ENCODE measurements around the gene HECW1.
A peak's percentile ranks its signal among the peaks of the same experiment; 100 is the strongest.
"Not testable (repeated sequence)": the region's sequence is repeated elsewhere in the genome, so short reads cannot be mapped to it uniquely, and the experiment has no call there.

Gene HECW1

DNA sequence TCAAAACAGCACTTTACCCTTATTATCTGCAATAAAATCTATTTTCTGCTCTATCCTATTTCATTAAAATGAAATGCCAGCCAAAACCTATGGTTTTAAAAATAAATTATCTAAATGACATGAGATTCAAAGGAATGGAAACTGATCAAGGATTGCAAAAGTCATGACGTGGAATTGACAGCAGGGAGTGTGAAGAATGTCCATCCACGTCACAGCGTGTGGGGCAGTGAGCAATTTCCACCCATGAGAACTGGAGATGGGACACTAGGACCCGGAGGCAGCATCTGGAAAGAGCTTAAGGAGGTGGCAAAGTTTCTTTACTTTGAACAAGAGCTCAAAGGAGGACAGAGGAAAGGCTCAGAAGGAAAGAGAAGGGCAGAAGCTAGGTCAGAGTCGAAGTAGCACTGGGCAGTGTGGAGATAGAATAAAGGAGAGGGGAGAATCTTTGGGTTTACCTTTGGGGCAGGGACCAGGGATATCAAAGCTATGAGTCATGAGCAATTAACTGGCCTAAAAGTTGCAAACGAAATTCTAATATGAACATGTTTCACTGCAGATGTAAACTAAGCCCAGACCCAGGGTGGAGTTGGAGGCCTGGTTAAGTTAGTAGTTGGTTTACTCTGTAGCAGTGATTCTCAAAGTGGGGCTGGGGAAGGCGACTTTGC lies 445.5 kb downstream of the HECW1 start:
- no peak for DNase-seq

DNA sequence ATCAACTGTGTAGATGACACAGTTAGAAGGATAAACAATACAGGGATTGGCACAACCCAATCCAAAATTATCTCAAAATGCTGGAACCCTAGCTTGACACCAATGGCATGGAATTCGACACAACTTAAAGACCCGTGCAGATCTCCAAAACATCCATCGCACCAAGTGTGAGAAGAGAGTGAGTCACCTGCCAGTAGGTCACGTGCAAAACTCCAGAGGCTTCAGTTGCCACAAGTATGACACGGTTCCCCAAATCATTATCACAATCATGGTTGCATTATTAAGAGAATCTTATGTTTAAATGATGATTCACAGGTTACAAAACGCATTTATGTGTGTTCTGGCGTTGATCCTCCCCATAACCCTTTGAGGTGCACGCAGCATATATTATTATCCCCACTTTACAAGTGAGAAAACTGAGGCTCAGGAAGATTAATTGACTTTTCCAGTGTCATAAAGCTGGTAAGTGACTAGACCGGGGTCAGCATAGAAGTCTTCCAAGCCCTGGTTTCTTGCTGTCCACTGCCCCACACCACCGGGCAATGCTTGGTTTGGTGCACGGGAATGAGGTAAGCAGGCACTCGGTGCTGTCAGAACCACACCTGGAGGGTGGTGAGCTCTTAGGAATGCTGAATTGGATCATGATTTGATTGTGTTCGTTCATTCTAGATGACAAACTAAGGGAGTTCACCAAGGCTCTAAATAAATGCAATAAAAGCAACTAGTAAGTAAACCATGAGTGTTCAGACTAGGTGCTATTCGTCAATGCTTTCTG lies 446.9 kb downstream of the HECW1 start:
- no peak for DNase-seq

GRCh38 chr7:43559946-43560335 lies 447.5 kb downstream of the HECW1 start:
- no peak for DNase-seq

GRCh38 chr7:43560742-43561330 lies 448.4 kb downstream of the HECW1 start:
- no peak for DNase-seq

- DNase-seq: no peak
Observed at GRCh38 chr7:43562383-43562782, 449.9 kb downstream of the HECW1 start.

DNA sequence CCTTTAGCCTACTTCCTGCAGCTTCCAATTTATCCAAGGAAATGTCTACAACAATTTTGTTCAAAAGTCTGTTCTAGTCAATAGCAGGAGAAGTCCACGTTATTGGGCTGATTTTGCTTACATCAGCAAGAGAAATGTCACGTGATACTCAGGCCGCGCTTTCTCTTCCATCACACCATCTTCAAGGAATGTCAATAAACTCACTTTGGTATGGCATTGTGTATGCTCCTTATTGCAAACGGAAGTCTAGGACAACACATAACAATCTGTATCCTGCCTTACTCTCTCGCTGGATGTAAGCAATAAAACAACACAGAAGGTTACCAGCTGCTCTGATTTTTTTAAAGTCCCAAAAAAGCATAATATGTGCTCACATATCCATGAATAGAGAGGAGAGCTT lies 453.3 kb downstream of the HECW1 start:
- DNase-seq: no peak

- peak; percentile 68 for DNase-seq
Observed at GRCh38 chr7:43568529-43568928, 456.1 kb downstream of the HECW1 start.

DNA sequence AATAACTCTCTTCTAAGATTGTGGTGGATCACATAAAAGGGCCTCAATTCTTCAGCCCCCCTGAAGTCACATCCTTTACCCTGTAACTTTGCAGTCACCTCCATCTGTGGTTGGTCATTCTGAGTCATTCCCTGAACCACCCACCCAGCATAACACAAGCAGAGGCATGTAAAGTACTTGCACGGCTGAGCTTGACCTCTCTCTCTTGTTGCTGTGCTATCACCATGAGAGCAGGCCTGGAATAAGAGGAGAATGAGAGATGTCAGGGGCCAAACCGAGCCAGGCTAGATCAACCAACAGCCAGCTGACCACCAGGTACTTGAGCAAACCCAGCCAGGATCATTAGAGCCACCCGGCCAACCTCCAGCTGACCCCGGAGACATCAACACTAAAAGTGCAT lies 457.0 kb downstream of the HECW1 start:
- DNase-seq: peak; percentile 37

GRCh38 chr7:43570688-43571365 lies 458.4 kb downstream of the HECW1 start:
- DNase-seq: no peak

- peak; percentile 54 for DNase-seq
Observed at GRCh38 chr7:43572516-43573049, 460.1 kb downstream of the HECW1 start.

DNA sequence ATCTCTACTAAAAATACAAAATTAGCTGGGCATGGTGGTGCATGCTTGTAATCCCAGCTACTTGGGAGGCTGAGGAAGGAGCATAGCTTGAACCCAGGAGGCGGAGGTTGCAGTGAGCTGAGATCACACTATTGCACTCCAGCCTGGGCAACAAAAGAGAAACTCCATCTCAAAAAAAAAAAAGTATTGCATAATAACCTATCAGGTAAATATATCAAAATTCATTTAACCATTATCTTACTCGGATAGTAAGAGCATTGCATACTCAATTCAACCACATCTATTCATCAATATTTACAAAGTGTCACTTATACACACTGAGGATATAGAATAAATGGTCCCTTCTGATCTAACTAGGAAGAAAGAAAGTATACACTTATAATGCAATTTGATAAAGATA lies 461.4 kb downstream of the HECW1 start:
- DNase-seq: not testable (repeated sequence)

DNA sequence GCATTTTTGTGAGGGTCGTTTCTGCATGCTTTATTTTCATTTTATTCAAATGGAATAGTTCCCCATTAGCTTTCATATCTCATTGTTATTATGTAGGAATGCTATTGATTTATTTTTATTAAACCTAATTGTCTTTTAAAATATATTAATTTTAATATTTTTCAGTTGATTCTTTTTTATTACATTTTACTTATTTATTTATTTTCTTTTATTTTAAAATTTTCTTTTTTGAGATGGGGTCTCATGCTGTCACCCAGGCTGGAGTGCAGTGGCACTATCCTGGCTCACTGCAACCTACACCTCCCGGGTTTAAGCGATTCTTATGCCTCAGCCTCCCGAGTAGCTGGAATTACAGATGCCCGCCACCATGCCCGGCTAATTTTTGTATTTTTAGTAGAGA lies 463.1 kb downstream of the HECW1 start:
- no peak for DNase-seq

DNA sequence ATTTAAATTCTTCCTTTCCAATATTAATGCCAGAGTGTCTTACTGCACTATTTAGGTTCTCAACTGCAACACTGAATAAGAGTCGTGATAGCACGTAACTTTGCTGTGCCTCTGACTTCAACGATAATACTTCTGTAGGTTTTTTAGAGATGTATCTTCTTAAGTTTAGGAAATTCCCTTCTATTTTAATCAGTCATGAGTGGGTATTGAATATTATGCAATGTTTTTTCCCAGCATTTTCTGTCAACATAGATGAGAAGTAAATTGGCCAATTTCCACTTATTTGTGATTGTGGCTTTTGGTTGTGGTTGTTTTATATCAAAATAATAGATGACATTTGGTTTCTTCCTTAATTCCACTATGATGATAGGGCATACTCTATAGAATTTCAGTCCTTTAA lies 463.8 kb downstream of the HECW1 start:
- no peak for DNase-seq

- DNase-seq: no peak
Observed at GRCh38 chr7:43577485-43577951, 465.1 kb downstream of the HECW1 start.

GRCh38 chr7:43582503-43583423 lies 470.3 kb downstream of the HECW1 start, which contains the start of gene STK17A:
TSS of gene STK17A (plus strand) at chr7:43583108. CDS start at chr7:43583244, 136 bp downstream.
- DNase-seq: peak; percentile 91

DNA sequence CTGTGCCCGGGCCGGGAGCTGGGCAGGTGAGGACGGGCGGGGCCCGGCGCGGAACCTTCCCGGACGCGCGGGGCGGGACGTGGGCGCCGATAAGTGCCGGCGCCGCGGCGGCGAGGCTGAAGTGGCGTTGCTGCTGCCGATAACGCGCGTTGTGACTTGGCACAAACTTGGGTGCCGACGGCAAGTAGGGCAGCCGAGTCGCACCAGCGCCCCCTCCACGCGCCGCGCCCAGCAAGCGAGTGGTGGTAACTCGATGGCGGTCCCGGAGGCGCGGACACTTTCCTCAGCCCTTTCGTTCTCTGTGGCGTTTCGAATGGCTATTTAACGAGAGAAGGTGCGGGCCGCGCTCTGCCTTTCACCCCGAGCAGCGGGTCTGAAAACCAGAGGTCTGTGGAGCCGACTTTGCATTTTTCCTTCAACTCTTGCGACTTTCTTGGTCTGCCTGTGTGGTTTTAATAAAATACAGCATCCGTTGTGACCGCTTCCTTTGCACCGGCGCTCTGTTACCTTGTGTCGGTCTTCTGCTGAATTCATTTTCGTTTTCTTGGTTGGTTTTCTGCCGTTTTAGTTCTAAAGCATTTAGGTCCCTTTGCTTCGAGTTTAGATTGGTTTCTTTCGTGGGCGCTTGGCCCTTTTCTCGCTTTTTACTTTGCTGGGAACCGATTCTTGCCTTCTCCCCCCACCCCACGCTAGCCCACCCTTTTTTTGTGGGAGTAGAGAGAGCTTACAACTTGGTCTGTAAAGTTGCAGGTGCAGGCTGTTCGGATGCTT lies 471.2 kb downstream of the HECW1 start:
- DNase-seq: no peak

GRCh38 chr7:43584195-43584586 lies 471.7 kb downstream of the HECW1 start:
- DNase-seq: no peak

DNA sequence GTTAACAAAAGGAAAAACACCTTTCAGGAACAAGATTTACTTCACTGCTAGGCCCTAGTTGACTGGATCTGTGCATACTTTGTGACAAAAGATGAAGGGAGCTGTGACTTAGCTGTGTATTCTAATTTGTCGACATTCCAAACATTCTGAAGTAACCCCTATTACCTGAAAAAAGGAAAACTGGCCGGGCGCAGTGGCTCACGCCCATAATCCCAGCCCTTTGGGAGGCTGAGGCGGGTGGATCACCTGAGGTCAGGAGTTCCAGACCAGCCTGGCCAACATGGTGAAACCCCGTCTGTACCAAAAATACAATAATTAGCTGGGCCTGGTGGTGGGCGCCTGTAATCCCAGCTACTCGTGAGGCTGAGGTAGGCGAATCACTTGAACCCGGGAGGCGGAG lies 472.3 kb downstream of the HECW1 start:
- not testable (repeated sequence) for DNase-seq

GRCh38 chr7:43585562-43585961 lies 473.1 kb downstream of the HECW1 start:
- DNase-seq: no peak

DNA sequence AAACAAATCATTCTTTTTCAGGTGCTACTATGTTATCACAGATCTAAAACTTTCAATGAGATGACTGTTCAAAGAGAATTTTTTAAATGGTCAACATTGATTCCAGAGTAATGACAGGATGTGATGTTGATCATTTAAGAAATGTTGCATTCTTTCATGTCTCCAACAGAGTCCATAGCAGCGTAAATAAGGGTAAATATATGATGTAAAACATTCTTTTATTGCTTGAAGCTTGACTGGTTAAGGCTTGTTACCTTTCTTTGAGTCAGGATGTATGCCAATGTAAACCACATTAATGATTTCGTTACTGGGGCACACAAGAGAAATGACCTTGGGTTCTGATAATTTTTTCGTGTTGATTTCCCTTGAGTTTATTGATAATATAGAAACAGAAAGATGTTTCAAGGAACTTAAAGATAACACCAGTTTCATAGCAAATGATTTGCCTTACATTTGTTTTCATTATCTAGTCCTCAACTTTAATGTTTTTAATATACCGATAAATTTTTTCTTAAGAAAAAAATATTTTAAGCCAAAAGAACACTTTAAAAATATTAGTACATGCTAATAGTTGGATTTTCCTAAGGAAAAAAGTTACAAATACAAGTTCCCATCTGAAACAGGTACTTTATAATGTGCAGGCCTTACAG lies 473.9 kb downstream of the HECW1 start:
- no peak for DNase-seq
